ENCODE data around the gene NAT14. TPM values are rescaled to one million over a fixed set of nuclear protein-coding genes. Genes with fewer than 3 reads are reported as not detected.

The NAT14 gene
- total and polyA plus RNA-seq, 2 donors (not counting 3 experiments of a cell fraction or from before 2014, with no cell fraction given), result 39.1 to 44.7 TPM

DNA sequence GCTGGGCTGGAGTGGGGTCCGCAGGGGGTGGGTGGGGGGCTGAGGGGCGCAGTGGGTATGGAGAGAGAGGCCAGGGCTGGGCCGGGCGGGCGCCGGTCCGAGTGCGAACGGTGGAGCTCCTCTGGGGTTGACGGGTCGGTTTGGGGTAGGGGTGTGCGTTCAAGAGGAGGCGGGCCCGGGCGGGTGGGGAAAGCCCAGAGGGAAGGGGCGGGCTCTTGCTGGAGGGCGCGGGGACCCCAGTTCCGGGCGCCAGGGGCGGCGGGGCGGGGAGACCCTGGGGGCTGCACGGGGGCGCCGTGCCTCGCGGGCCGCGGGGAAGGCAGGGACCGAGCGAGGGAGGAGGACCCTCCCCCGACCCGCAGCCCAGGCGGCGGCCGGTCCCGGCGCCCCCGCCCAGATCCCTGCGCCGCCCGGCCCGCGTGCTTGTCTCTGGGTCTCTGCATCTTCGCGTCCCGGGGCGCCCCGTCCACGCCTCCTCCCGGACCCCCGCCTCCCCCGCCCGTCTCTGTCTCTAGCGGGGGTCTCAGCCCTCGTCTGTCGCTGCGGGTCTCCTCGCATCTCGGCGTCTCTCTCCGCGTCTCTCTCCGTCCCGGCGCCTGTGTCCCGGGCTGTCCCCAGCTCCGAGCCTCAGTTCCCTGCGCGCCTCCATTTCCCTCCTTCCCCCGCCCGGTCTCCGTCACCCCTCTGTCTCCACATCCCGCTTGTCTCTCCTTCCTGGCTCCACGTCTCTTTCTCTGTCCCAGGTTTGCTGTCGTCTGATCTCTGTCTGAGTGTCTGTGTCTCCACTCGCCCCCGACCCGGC is 33.6 kb upstream of the NAT14 start:
- no peaks in the 10 kb centered on the region for H3K79me2 ChIP-seq (ENCODE audit: control insufficient read depth, insufficient read depth, low read length)
- H3K27me3 ChIP-seq (ENCODE audit: control insufficient read depth in 2 of 2, insufficient read depth in 2 of 2, low read length in 2 of 2), result peaks cover 20 to 21% of the 10 kb centered on the region in 2 experiments
- intact Hi-C loops (cut with micrococcal nuclease), result no loop called here
- H3K4me2 ChIP-seq (ENCODE audit: insufficient read depth, low read length), result no peak overlapping the region
- no peaks in the 10 kb centered on the region for H4K20me1 ChIP-seq (replicated peaks; ENCODE audit: control insufficient read depth, extremely low read depth, insufficient read depth, low read length)
- H3K9me1 ChIP-seq (replicated peaks; ENCODE audit: control insufficient read depth, extremely low read depth, insufficient read depth, low read length), result no peaks in the 10 kb centered on the region
- H3K9ac ChIP-seq (replicated peaks; ENCODE audit: extremely low read depth, insufficient read depth, low read length), result no peak overlapping the region
- H3K36me3 ChIP-seq (ENCODE audit: control insufficient read depth in 2 of 2, extremely low read depth in 1 of 2, insufficient read depth in 2 of 2, low read length in 2 of 2), result peaks cover 0 to 3% of the 10 kb centered on the region in 2 experiments
- no peak overlapping the region for H2AFZ ChIP-seq (ENCODE audit: low read depth, low read length)
- BruUV-seq (replicated peaks), result no TSS peak
- no peaks in the 10 kb centered on the region for H3K9me3 ChIP-seq (replicated peaks; ENCODE audit: control insufficient read depth, insufficient read depth, low read length)
- dilution Hi-C loops (cut with MboI; ENCODE audit: extremely low pct_ligation_motif_present, low sequenced_read_pairs), result no loop called here
- CTCF ChIA-PET, result interaction anchor here (1.2 kb wide), 1 partner anchor 16 kb away, joined by 3 read pairs; no protein-coding TSS in a partner anchor
- POLR2A ChIA-PET, result no interaction called here
- H3K27ac ChIP-seq (ENCODE audit: insufficient read depth, low read depth, low read length), result no peak overlapping the region
- no peak for DNase-seq (ENCODE audit: low read depth, low spot score)
- TF ChIP-seq JUN (IDR thresholded peaks at IDR 0.05; ENCODE audit: borderline replicate concordance, insufficient read depth, insufficient read length, low read depth), result no peak
- peak; percentile 92 for TF ChIP-seq EZH2 (IDR thresholded peaks at IDR 0.05; ENCODE audit: borderline replicate concordance, low read depth, low read length, severe bottlenecking)
- H3K4me3 ChIP-seq (replicated peaks in 1 of 3; ENCODE audit: insufficient read depth in 1 of 3, low read depth in 1 of 3, low read length in 3 of 3), result no peak overlapping the region
- no peak for FAIRE-seq
- H3K4me1 ChIP-seq (ENCODE audit: control insufficient read depth, extremely low read depth, insufficient read depth, low read length), result no peaks in the 10 kb centered on the region

DNA sequence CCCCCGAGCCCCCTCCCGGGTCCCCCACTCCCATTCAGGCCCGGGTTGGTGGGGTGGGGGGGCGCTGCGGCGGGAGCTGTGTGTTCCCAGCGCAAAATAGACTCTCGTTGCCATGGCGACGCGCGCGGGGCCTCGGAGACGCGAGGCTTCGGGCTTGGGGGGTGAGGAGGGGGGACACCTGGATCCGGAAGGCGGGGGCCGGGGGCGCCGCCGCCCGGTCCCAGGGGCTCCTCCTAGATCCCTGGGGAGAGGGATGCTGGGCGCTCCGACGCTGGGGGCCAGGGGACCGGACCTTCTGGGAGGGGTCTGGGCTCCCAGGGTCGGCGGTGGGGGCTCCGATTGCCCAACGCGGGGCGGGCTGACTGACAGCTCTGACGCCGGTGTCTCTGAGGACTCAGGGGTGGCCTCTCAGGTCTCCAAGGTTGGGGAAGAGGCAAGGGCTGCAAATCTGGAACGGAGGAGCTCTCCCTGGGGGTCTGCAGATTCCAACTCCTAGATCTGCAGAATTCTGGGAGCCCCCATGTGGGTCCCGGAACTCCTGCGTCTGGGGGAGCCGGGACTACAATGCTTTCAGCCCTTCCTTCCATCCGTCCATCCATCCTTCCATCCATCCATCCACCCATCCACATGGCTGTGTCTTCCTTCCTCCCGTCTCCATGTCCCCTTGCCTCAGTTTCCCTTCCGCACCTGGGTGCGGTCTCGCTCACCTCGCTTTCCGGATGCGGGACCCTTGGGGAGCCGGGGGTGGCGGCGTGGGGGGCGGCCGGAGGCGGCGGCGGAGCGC is 32.8 kb upstream of the NAT14 start:
- no peaks in the 10 kb centered on the region for H3K9me1 ChIP-seq (replicated peaks; ENCODE audit: control insufficient read depth, extremely low read depth, insufficient read depth, low read length)
- DNase-seq (ENCODE audit: low read depth, low spot score) (no peak), FAIRE-seq (no peak)
- TF ChIP-seq EZH2 (IDR thresholded peaks at IDR 0.05; ENCODE audit: borderline replicate concordance, low read depth, low read length, severe bottlenecking) (peak; percentile 78), POLR2AphosphoS5 (IDR thresholded peaks at IDR 0.05; ENCODE audit: insufficient read depth, low read depth, low read length) (no peak), GATA2 (IDR thresholded peaks at IDR 0.05; ENCODE audit: insufficient read depth, insufficient read length, low read depth, low read length) (no peak), JUN (IDR thresholded peaks at IDR 0.05; ENCODE audit: borderline replicate concordance, insufficient read depth, insufficient read length, low read depth) (no peak)
- no peaks in the 10 kb centered on the region for H3K9me3 ChIP-seq (replicated peaks; ENCODE audit: control insufficient read depth, insufficient read depth, low read length)
- no TSS peak for BruUV-seq (replicated peaks)
- no peak overlapping the region for H3K27ac ChIP-seq (ENCODE audit: insufficient read depth, low read depth, low read length)
- no peak overlapping the region for H3K4me2 ChIP-seq (ENCODE audit: insufficient read depth, low read length)
- H3K9ac ChIP-seq (replicated peaks; ENCODE audit: extremely low read depth, insufficient read depth, low read length), result no peak overlapping the region
- dilution Hi-C loops (cut with MboI; ENCODE audit: extremely low pct_ligation_motif_present, low sequenced_read_pairs) (no loop called here), intact Hi-C loops (cut with micrococcal nuclease) (no loop called here)
- POLR2A ChIA-PET, result no interaction called here
- H3K27me3 ChIP-seq (ENCODE audit: control insufficient read depth in 2 of 2, insufficient read depth in 2 of 2, low read length in 2 of 2), result peaks cover 16 to 21% of the 10 kb centered on the region in 2 experiments
- no peaks in the 10 kb centered on the region for H3K79me2 ChIP-seq (ENCODE audit: control insufficient read depth, insufficient read depth, low read length)
- no peaks in the 10 kb centered on the region for H4K20me1 ChIP-seq (replicated peaks; ENCODE audit: control insufficient read depth, extremely low read depth, insufficient read depth, low read length)
- CTCF ChIA-PET, result interaction anchor here (1.2 kb wide), 1 partner anchor 15 kb away, joined by 3 read pairs; no protein-coding TSS in a partner anchor
- H3K4me1 ChIP-seq (ENCODE audit: control insufficient read depth, extremely low read depth, insufficient read depth, low read length), result no peaks in the 10 kb centered on the region
- H3K4me3 ChIP-seq (replicated peaks in 1 of 3; ENCODE audit: insufficient read depth in 1 of 3, low read depth in 1 of 3, low read length in 3 of 3), result no peak overlapping the region
- no peak overlapping the region for H2AFZ ChIP-seq (ENCODE audit: low read depth, low read length)
- peaks cover 0 to 3% of the 10 kb centered on the region in 2 experiments for H3K36me3 ChIP-seq (ENCODE audit: control insufficient read depth in 2 of 2, extremely low read depth in 1 of 2, insufficient read depth in 2 of 2, low read length in 2 of 2)
